Measurements from ENCODE around the gene INO80. TPM values are rescaled to one million over a fixed set of nuclear protein-coding genes. Genes with fewer than 3 reads are reported as not detected.
A peak's percentile ranks its signal among the peaks of the same experiment; 100 is the strongest.
"Not testable (repeated sequence)": the region's sequence is repeated elsewhere in the genome, so short reads cannot be mapped to it uniquely, and the experiment has no call there.

INO80 gene
- total RNA-seq, 1 experiment from 2014 or later, result 14.8 TPM

- DNase-seq (ENCODE audit: low read depth, low spot score), result no peak
- in situ Hi-C loops (cut with HindIII; ENCODE audit: low pct_unique_long_range_greater_than_20kb, low sequenced_read_pairs), result no loop called here
These were observed 155.8 kb downstream of the INO80 start for GRCh38 chr15:40960151-40960885.

- in situ Hi-C loops (cut with HindIII; ENCODE audit: low pct_unique_long_range_greater_than_20kb, low sequenced_read_pairs), result no loop called here
- no peak for DNase-seq (ENCODE audit: low read depth, low spot score)
These were observed 156.5 kb downstream of the INO80 start for GRCh38 chr15:40959331-40960141.

- no peak for DNase-seq (ENCODE audit: low read depth, low spot score)
- in situ Hi-C loops (cut with HindIII; ENCODE audit: low pct_unique_long_range_greater_than_20kb, low sequenced_read_pairs), result no loop called here
These were observed 157.4 kb downstream of the INO80 start for GRCh38 chr15:40958723-40959122.

GRCh38 chr15:40958146-40958545 lies 157.9 kb downstream of the INO80 start:
- DNase-seq (ENCODE audit: low read depth, low spot score), result no peak
- in situ Hi-C loops (cut with HindIII; ENCODE audit: low pct_unique_long_range_greater_than_20kb, low sequenced_read_pairs), result no loop called here

- in situ Hi-C loops (cut with HindIII; ENCODE audit: low pct_unique_long_range_greater_than_20kb, low sequenced_read_pairs), result no loop called here
- DNase-seq (ENCODE audit: low read depth, low spot score), result no peak
These were observed 158.5 kb downstream of the INO80 start for GRCh38 chr15:40957581-40958051.

GRCh38 chr15:40957041-40957555 lies 159.0 kb downstream of the INO80 start:
- DNase-seq (ENCODE audit: low read depth, low spot score), result no peak
- in situ Hi-C loops (cut with HindIII; ENCODE audit: low pct_unique_long_range_greater_than_20kb, low sequenced_read_pairs), result no loop called here

- in situ Hi-C loops (cut with HindIII; ENCODE audit: low pct_unique_long_range_greater_than_20kb, low sequenced_read_pairs), result no loop called here
- DNase-seq (ENCODE audit: low read depth, low spot score), result no peak
These were observed 159.5 kb downstream of the INO80 start for GRCh38 chr15:40956541-40956982.

GRCh38 chr15:40955930-40956540 lies 160.0 kb downstream of the INO80 start:
- DNase-seq (ENCODE audit: low read depth, low spot score), result no peak
- in situ Hi-C loops (cut with HindIII; ENCODE audit: low pct_unique_long_range_greater_than_20kb, low sequenced_read_pairs), result no loop called here

GRCh38 chr15:40955141-40955903 lies 160.8 kb downstream of the INO80 start:
- DNase-seq (ENCODE audit: low read depth, low spot score), result no peak
- in situ Hi-C loops (cut with HindIII; ENCODE audit: low pct_unique_long_range_greater_than_20kb, low sequenced_read_pairs), result no loop called here

GRCh38 chr15:40954158-40954848 lies 161.8 kb downstream of the INO80 start:
- in situ Hi-C loops (cut with HindIII; ENCODE audit: low pct_unique_long_range_greater_than_20kb, low sequenced_read_pairs); DNase-seq (ENCODE audit: low read depth, low spot score): not testable (repeated sequence)

- DNase-seq (ENCODE audit: low read depth, low spot score), result no peak
- in situ Hi-C loops (cut with HindIII; ENCODE audit: low pct_unique_long_range_greater_than_20kb, low sequenced_read_pairs), result no loop called here
These were observed 162.4 kb downstream of the INO80 start for GRCh38 chr15:40953713-40954074.

GRCh38 chr15:40952901-40953712 lies 163.0 kb downstream of the INO80 start, which contains the start of gene CHAC1:
CHAC1 (plus strand) TSS chr15:40953471; CDS start chr15:40953584, 113 bp downstream.
- DNase-seq (ENCODE audit: low read depth, low spot score), result peak; percentile 96
- in situ Hi-C loops (cut with HindIII; ENCODE audit: low pct_unique_long_range_greater_than_20kb, low sequenced_read_pairs), result no loop called here

- no peak for DNase-seq (ENCODE audit: low read depth, low spot score)
- in situ Hi-C loops (cut with HindIII; ENCODE audit: low pct_unique_long_range_greater_than_20kb, low sequenced_read_pairs), result no loop called here
These were observed 163.7 kb downstream of the INO80 start for GRCh38 chr15:40952301-40952900.

GRCh38 chr15:40951764-40952163 lies 164.3 kb downstream of the INO80 start:
- in situ Hi-C loops (cut with HindIII; ENCODE audit: low pct_unique_long_range_greater_than_20kb, low sequenced_read_pairs), result no loop called here
- DNase-seq (ENCODE audit: low read depth, low spot score), result no peak

- DNase-seq (ENCODE audit: low read depth, low spot score), result no peak
- in situ Hi-C loops (cut with HindIII; ENCODE audit: low pct_unique_long_range_greater_than_20kb, low sequenced_read_pairs), result no loop called here
These were observed 166.3 kb downstream of the INO80 start for GRCh38 chr15:40949756-40950207.

Measured in SK-MEL-5 (cell line).